ENCODE measurements around the gene RNF223. TPM values are rescaled to one million over a fixed set of nuclear protein-coding genes. Genes with fewer than 3 reads are reported as not detected.
A peak's percentile ranks its signal among the peaks of the same experiment; 100 is the strongest.

The RNF223 gene
- total and polyA plus RNA-seq, 2 donors from 2014 or later: 0.28 to 2.3 TPM

DNA sequence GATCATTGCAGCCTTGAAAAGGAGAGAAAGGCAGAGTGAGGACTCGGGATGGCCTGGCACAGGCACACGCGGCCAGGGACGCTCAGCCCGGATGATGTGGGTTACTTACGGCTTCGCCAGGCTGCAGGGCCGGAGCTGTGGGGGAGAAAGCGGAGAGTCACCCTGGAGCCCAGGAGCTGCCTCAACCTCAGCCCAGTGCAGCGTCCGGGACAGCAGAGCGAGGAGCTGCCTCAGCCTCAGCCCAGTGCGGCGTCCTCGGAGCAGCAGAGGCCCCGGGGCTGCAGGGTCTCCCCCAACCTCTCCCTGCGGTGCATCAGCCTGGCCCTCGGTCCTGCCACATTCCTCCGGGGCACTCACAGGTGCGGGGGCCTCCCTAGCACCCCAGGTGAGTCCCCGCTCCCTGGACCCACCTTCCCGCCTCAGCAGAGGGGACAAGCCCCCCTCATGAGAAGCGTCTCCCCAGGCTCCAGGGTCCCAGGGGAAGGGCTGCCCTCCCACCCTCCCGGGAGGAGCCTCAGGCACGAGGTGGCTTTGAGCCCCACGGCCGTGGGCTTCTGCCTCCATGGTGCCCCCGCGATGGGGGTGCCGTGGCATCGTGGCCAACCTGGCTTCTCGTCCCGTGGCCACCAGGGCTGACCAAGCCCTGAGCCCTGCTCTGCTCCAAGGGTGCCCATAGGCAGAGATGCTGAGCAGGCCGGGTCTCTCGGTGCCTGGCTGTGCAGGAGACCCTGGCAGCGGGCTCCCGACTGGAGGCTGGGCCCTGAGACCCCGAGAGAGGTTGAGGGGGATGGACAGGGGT, 10.5 kb upstream of the RNF223 start:
- H3K4me3 ChIP-seq (ENCODE audit: low read length in 3 of 3): no peak overlapping the region
- no peaks in the 10 kb centered on the region for H3K9me3 ChIP-seq (ENCODE audit: control insufficient read depth in 2 of 3, insufficient read depth in 1 of 3, low read length in 3 of 3)
- peak in 2 of 5 donors; percentile 51 to 74 for DNase-seq
- H3K9ac ChIP-seq (ENCODE audit: low read length in 3 of 3): no peak overlapping the region
- TF ChIP-seq, protein P1, sequence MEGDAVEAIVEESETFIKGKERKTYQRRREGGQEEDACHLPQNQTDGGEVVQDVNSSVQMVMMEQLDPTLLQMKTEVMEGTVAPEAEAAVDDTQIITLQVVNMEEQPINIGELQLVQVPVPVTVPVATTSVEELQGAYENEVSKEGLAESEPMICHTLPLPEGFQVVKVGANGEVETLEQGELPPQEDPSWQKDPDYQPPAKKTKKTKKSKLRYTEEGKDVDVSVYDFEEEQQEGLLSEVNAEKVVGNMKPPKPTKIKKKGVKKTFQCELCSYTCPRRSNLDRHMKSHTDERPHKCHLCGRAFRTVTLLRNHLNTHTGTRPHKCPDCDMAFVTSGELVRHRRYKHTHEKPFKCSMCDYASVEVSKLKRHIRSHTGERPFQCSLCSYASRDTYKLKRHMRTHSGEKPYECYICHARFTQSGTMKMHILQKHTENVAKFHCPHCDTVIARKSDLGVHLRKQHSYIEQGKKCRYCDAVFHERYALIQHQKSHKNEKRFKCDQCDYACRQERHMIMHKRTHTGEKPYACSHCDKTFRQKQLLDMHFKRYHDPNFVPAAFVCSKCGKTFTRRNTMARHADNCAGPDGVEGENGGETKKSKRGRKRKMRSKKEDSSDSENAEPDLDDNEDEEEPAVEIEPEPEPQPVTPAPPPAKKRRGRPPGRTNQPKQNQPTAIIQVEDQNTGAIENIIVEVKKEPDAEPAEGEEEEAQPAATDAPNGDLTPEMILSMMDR (IDR thresholded peaks at IDR 0.05; ENCODE audit: borderline replicate concordance, extremely low read depth, insufficient read depth): no peak
- intact Hi-C loops (cut with DNase I): no loop called here
- no peak for FAIRE-seq
- H3K36me3 ChIP-seq (ENCODE audit: control insufficient read depth in 2 of 3, insufficient read depth in 3 of 3, low read length in 3 of 3): no peaks in the 10 kb centered on the region
- H3K4me1 ChIP-seq (ENCODE audit: control insufficient read depth in 2 of 3, insufficient read depth in 2 of 3, low read depth in 1 of 3, low read length in 3 of 3): peaks cover 0 to 5% (median 0%) of the 10 kb centered on the region in 3 donors
- no peaks in the 10 kb centered on the region for H3K27me3 ChIP-seq (ENCODE audit: control insufficient read depth, insufficient read depth, low read length)
- H3K27ac ChIP-seq (ENCODE audit: low read depth in 2 of 2, low read length in 2 of 2): no peak overlapping the region

- intact Hi-C loops (cut with DNase I): no loop called here
- peak in 1 of 5 donors; percentile 76 for DNase-seq
- FAIRE-seq: no peak
Measured at GRCh38 chr1:1083416-1084371, 9.6 kb upstream of the RNF223 start.

GRCh38 chr1:1082776-1083415, 8.8 kb upstream of the RNF223 start:
- TF ChIP-seq, protein P1 (IDR thresholded peaks at IDR 0.05; ENCODE audit: borderline replicate concordance, extremely low read depth, insufficient read depth): no peak
- intact Hi-C loops (cut with DNase I): no loop called here
- DNase-seq: peak in 1 of 5 donors; percentile 65

More at GRCh38 chr1:1083416-1084371, 9.6 kb upstream of the RNF223 start:
- TF ChIP-seq, protein P1 (IDR thresholded peaks at IDR 0.05; ENCODE audit: borderline replicate concordance, extremely low read depth, insufficient read depth): no peak
- no peak overlapping the region for H3K27ac ChIP-seq (ENCODE audit: low read depth in 2 of 2, low read length in 2 of 2)
- H3K4me3 ChIP-seq (ENCODE audit: low read length in 3 of 3): no peak overlapping the region
- no peak overlapping the region for H3K9ac ChIP-seq (ENCODE audit: low read length in 3 of 3)
- no peaks in the 10 kb centered on the region for H3K9me3 ChIP-seq (ENCODE audit: control insufficient read depth in 2 of 3, insufficient read depth in 1 of 3, low read length in 3 of 3)
- peaks cover 0 to 8% (median 0%) of the 10 kb centered on the region in 3 donors for H3K4me1 ChIP-seq (ENCODE audit: control insufficient read depth in 2 of 3, insufficient read depth in 2 of 3, low read depth in 1 of 3, low read length in 3 of 3)
- no peaks in the 10 kb centered on the region for H3K36me3 ChIP-seq (ENCODE audit: control insufficient read depth in 2 of 3, insufficient read depth in 3 of 3, low read length in 3 of 3)
- H3K27me3 ChIP-seq (ENCODE audit: control insufficient read depth, insufficient read depth, low read length): no peaks in the 10 kb centered on the region

More at GRCh38 chr1:1082776-1083415, 8.8 kb upstream of the RNF223 start:
- Histone ChIP-seq H3K27me3 (ENCODE audit: control insufficient read depth, insufficient read depth, low read length) (no peaks in the 10 kb centered on the region), H3K9ac (ENCODE audit: low read length in 3 of 3) (no peak overlapping the region), H3K36me3 (ENCODE audit: control insufficient read depth in 2 of 3, insufficient read depth in 3 of 3, low read length in 3 of 3) (no peaks in the 10 kb centered on the region), H3K27ac (ENCODE audit: low read depth in 2 of 2, low read length in 2 of 2) (no peak overlapping the region), H3K9me3 (ENCODE audit: control insufficient read depth in 2 of 3, insufficient read depth in 1 of 3, low read length in 3 of 3) (no peaks in the 10 kb centered on the region), H3K4me1 (ENCODE audit: control insufficient read depth in 2 of 3, insufficient read depth in 2 of 3, low read depth in 1 of 3, low read length in 3 of 3) (peaks cover 0 to 8% (median 0%) of the 10 kb centered on the region in 3 donors), H3K4me3 (ENCODE audit: low read length in 3 of 3) (no peak overlapping the region)
- no peak for FAIRE-seq

All from kidney (tissue), 14 donors.